Cerebellar nuclear complex (tissue), 1 donor: ENCODE results near the gene MMD2.
A peak's percentile ranks its signal among the peaks of the same experiment; 100 is the strongest.
"Not testable (repeated sequence)": the region's sequence is repeated elsewhere in the genome, so short reads cannot be mapped to it uniquely, and the experiment has no call there.

Source experiments
- DNase-seq, 2 experiments: peaks; one replicate each; lab custom pipeline; 2025; lab: John Stamatoyannopoulos, UW

MMD2 gene

DNA sequence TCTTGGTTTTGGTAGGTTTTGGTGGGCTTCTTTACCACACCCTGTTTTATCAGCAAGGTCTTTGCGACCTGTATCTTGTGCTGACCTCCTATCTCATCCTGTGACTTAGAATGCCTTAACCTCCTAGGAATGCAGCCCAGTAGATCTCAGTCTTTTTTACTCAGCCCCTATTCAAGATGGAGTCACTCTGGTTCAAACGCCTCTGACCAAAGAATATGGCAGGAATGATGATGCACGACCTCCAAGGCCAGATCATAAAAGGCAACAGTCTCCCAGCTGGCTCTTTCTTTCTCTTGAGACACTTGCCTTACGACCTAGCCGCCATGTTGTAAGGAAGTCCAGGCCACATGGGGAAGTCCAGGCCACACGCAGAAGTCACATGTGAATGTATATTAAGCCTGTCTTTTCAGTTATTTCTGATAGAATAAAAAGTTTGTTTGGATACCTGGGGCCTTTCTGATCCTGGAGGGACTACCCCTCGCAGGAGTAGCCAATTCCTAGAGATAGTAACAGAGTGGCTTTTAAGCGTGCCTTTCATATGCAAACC is 65.0 kb downstream of the MMD2 start:
- no peak for DNase-seq

GRCh38 chr7:4893188-4893587 is 65.8 kb downstream of the MMD2 start:
- not testable (repeated sequence) for DNase-seq

DNA sequence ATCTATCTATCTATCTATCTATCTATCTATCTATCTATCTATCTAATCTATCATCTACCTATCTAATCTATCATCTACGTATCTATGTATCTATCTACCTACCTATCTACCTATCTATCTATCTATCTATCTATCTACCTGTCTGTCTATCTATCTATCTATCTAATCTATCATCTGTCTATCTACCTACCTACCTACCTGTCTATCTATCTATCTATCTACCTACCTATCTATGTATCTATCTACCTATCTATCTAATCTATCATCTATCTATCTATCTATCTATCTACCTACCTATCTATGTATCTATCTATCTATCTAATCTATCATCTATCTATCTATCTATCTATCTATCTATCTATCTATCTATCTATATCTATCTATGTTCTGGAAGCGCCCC is 67.5 kb downstream of the MMD2 start:
- not testable (repeated sequence) for DNase-seq

GRCh38 chr7:4889682-4890081 is 69.3 kb downstream of the MMD2 start:
- no peak for DNase-seq

- DNase-seq: no peak
These were observed 70.8 kb downstream of the MMD2 start for GRCh38 chr7:4888161-4888560.

- DNase-seq: no peak
These were observed 72.3 kb downstream of the MMD2 start for GRCh38 chr7:4886671-4887070.

- DNase-seq: no peak
These were observed 73.6 kb downstream of the MMD2 start for GRCh38 chr7:4885317-4885807.

DNA sequence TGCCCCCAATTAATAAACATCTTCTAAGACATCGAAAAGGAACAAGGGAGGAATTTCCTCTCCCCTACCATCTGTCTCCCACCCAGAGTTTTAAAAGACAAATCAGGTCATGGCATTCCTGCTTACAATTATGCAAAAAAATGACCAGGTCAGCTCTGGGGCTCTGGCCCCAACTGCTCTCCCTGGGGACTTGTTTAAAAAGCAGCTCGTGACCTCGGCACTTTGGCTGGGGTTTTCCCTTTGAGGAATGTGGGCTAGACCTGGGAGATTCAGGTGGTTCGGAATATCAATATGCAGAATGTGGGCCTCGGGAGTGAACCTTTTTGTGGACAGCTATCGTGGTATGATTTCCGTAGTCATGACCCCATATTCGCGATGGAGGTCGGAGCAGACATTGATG is 74.8 kb downstream of the MMD2 start:
- no peak for DNase-seq

GRCh38 chr7:4883372-4884144 is 75.4 kb downstream of the MMD2 start, which contains the start of gene RADIL:
Gene RADIL (minus strand): TSS chr7:4883716. CDS start chr7:4878139, 5,577 bp downstream.
- DNase-seq: peak; percentile 72 to 91

- DNase-seq: no peak
These were observed 76.0 kb downstream of the MMD2 start for GRCh38 chr7:4883033-4883371.

GRCh38 chr7:4882169-4883032 is 76.6 kb downstream of the MMD2 start:
- peak in 1 of 2 experiments; percentile 73 for DNase-seq

DNA sequence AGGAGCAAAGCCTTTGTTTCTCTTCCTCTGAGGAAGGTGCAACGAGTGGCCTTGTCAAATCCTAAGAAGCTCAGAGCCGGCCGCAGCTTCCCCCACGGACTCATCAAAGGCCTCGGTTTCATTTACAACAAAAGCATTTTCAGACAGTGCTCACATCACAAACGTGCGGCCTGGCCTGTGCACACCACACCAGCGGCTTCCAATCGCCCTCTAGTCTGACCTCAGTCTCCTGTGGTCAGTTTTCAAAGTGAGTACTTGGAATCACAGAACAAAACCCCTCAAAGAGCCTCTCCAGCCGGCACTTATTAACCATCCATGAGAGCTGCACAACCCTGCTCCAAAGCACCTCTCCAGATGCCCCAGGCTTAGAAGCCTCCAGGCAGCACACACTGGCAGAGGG is 78.8 kb downstream of the MMD2 start:
- no peak for DNase-seq

DNA sequence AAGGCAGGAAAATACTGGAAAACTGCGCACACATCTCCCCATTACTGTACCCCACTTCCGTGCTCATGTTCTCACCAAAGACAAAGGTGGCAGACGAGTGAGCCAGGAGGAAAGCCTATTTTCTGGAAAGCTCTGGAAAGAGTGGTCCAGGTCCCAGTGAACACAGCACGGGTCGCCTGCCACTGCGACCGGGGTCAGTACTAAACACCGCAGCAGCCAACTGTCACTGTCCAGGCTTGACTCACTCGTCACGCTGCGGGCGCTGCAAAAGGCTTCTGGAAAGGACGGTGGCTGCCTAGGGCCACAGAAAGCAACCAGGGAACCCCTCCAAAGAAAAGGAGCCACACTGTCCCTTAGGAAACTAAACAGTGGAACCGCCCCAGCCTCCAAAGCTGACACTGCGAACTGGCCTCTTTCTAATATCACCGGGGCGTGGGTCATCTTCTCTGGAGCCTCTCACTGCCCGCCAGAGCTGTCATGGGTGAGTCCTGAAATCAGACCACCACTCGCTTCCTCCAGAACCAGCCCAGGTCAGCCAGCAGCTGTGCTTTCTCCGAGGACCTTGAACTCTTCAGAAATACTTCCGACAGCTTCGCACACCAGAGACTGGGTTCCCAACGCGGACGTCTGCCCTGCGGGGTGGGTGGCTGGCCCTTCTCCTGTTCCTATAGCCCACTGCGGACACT is 79.4 kb downstream of the MMD2 start:
- DNase-seq: no peak

DNA sequence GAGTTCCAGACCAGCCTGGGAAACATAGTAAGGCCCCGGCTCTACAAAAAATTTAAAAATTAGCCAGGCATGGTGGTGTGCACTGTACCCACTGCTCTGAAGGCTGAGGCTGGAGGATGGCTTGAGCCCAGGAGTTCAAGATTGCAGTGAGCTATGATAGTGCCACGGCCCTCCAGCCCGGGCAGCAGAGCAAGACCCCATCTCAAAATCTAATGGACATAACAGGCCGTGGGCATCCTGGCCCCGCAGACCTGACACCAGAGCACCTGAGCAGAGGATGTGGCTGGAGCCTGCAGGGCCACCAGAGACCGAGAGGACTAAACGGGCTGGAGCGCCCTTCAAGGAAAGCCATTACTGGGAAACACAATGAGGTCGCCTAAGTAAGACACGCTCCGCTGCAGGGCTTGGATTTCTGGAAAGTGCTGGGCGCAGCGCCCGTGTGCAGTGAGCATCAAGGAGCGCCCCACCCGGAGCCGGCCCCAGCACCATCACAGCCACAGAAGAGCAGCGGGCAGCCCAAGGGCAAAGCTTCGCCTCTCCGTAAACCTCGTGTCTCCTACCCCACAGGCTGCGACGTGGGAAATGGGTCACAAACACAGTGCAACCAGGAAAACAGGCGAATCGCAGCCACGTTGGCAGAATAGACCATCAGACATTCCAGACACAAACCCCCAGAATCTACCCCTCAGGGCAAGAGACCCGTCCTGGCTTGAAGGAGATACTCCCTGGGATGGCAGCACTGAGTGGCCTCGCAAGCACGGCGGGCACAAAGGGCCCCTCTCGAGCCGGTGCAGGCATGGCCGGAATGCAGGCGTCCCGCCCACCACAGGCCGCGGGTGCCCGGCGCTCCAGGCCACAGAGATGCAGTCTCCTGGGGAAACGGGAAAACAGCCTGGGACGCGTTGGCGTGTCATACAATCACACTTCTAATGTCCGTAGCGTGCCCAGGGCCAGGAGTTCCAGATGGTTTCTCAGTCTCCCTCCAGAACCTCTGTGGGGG is 80.4 kb downstream of the MMD2 start:
- DNase-seq: no peak

DNA sequence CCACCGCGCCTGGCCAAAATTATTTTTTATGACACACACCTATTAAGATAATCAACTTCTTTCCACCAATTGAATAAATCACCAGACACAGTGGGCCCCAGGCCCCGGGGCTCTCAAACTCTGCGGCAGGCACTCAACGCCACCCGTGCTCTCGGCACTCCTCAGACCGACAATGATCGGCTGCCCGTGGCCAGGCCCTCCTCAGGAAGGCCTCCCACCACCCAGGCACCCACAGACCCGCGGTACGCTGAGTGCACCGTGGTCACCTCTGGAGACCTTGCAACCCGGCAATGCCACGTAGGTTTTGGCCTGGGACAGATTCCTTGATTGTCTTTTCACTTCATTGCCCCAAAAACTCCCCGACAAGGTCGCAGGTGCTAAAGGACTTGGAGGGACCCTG is 82.4 kb downstream of the MMD2 start:
- DNase-seq: no peak

GRCh38 chr7:4875391-4875790 is 83.6 kb downstream of the MMD2 start:
- no peak for DNase-seq

GRCh38 chr7:4873071-4873944 is 85.7 kb downstream of the MMD2 start:
- DNase-seq: no peak

GRCh38 chr7:4871930-4872675 is 86.9 kb downstream of the MMD2 start:
- DNase-seq: no peak

- DNase-seq: no peak
These were observed 87.8 kb downstream of the MMD2 start for GRCh38 chr7:4871056-4871680.
